NCI-H2196 treated with DMSO at 0.1 percent for 48 hours (cell line): ENCODE data around the gene GPR35.

ENCODE experiments used
- DNase-seq: peaks from one replicate; lab custom pipeline; 2025; ENCODE audit not compliant: unreplicated experiment; lab: John Stamatoyannopoulos, UW

Gene GPR35

DNA sequence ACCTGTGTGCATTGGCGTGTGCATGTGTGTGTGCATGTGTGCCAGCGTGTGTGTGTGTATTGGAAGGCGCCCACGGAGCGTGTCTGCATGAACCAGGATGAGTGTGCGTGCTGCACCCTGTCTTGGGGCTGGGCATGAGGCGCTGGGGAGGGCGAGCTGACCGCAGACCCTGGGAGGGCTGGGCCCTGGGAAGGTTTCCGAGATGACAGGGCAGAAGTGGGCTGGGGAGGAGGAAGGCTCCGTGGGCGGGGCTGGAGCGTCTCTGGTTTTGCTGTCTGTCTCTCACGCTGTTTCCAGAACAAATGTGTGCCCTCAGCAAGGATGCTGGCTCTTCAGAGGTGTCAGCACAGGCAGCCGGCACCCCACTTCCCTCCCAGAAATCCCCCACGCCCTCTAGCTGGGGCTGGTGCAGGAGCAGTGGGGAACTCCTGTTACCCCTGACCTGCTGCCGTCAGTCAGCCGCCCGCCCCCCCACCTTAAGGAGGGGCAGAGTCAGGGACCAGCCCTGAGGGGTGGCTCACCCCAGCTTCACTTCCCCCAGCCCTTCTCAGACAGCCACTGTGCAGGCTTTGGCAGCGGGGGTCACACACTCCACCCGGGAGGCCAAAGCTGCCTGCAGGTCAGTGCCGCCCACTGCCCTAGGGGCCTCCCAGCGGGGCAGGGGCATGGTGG lies at the start of gene GPR35:
TSS of gene GPR35 (plus strand) at position 531 of the 672 bp plus-strand sequence. CDS start 4,473 bp downstream, outside the sequence.
- no peak for DNase-seq

GRCh38 chr2:240576036-240576435 lies 49.2 kb upstream of the GPR35 start:
- no peak for DNase-seq

GRCh38 chr2:240576436-240577205 lies 48.7 kb upstream of the GPR35 start:
- DNase-seq: no peak

DNA sequence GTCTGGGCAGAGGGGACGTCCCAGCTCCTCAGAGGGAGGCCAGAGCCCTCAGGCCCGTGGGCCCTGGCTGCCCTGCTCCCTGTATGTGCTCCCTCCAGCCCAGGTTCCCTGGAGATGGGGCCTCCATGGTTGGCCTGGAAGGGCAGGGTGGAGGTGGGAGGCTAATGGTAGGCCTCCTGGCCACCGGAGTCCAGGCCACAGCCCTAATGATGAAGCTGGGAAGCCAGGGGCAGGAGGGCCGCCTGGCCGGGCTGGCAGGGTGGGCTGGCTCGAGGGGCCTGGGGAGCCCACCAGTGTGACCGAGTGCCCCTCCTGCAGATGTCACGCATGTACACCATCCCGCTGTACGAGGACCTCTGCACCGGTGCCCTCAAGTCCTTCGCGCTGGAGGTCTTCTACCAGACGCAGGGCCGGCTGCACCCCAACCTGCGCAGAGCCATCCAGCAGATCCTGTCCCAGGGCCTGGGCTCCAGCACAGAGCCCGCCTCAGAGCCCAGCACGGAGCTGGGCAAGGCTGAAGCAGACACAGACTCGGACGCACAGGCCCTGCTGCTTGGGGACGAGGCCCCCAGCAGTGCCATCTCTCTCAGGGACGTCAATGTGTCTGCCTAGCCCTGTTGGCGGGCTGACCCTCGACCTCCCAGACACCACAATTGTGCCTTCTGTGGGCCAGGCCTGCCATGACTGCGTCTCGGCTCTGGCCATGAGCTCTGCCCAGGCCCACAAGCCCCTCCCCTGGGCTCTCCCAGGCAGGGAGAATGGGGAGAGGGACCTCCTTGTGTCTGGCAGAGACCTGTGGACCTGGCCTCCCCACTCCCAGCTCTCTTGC lies 47.8 kb upstream of the GPR35 start:
- DNase-seq: no peak

GRCh38 chr2:240578110-240578450 lies 47.2 kb upstream of the GPR35 start:
- DNase-seq: no peak

DNA sequence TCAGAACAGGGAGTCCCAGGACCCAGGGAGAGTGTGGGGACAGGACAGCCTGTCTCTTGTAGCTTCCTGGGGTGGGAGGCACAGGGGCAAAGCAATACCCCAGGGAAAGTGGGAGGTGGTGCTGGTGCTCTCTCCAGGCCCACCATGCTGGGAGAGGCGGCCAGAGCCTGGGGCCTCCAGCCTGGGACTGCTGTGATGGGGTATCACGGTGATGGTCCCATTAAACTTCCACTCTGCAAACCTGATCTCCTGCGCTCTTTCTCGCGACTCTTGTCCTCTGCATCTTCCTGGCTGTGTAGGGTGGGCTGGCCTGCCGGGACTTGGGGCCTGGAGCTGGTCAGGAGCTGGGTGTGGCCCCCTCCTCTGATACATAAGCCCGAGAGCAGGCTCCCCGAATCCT lies 46.8 kb upstream of the GPR35 start:
- DNase-seq: no peak

- no peak for DNase-seq
These were observed 46.1 kb upstream of the GPR35 start for GRCh38 chr2:240579071-240579762.

DNA sequence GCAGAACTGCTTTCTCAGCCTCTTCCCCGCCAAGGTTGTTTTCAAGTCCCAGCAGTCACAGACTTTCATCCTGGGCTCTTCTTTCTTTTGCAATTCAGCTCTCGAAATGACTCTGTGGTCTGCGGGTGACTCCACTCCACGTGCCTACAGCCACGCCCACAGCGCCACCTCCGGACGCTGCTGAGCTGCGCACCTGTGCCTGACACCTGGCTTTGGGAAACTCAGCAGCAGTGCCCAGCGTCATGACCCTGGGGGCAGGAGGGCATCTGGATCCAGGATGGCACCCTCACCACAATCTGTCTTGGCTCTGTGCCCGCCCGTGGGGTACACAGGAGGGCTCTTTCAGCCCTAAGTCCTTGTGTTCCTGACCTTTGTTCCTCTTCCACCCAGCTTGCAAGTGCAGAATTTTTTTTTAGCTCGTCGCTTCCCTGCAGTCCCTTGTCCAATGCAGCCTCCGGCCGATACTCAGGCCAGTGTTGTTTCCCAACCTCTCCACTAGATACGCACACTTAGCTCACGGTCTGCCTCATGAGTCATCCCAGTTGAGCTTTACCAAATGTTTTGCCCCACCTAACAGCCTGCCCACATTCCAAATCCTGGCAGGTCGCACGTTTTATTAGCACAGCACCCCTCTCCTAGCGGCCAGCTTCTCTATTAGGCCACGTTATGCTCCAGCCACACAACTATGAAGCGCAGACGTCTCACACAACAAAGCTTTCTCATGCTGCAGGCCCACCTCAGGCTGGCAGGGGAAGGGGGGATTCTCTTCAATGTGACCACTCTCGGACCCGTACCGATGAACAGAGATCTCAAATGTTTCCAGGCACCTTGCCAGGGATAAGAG lies 45.3 kb upstream of the GPR35 start:
- DNase-seq: peak; percentile 47

DNA sequence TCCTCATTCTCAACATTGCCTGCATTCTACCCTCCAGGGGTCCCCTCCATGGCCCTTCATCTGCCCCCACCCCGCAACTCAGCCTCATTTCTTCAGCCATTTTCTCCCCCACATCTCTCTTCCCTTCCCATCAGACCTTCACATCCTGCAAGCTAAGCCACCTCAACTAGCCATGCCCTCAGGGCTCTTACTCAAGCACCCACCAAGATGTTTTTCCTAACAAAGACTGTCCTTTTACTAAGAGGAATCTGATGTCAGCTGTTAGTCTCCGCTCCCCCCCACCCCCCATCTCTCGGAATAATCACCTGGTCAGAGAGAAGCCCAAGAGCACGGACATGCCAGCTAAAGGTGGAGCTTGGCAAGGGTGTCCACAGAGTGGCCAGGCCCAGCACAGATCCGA lies 43.5 kb upstream of the GPR35 start:
- DNase-seq: no peak

- DNase-seq: no peak
These were observed 42.5 kb upstream of the GPR35 start for GRCh38 chr2:240582781-240583180.

DNA sequence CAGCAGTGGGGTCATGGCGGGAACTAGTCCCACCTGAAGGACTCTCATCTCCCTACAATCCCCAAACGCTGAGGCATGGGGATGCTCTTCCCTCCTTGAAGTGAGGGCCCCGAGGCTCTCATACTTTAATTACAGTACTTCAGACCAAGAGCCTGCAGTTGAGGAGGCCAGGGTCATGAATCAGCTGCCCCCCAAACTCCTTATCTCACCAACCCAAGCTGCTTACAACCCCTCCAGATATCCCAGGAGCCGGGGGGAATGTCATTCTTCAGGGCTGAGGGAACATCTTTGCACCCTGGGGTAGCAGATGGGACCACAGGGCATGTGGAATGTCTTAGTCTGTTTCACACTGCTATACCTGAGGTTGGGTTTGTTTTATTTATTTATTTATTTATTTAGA lies 41.5 kb upstream of the GPR35 start:
- no peak for DNase-seq

DNA sequence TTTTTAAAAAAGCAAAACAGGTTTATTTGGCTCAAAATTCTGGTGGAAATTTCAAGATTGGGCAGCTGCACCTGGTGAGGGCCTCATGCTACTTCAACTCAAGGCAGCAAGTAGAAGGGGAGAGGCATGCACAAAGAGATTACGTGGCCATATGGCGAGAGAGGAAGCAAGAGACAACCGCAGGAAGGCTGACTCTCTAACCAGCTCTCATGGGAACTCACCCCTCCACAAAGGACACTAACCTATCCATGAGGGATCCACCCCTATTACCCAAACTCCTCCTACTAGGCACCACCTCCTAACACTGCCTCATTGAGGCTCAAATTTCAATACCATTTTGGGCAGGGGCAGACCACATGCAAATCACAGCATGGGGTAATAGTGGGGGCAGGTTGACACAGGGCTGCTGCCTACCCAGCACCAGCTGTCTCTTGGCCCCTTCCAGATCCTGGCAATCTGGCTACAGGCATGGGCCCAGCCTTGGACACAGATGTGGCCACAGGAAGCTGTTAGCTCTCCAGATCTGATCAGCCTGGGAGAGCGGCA lies 40.7 kb upstream of the GPR35 start:
- peak; percentile 52 for DNase-seq

- no peak for DNase-seq
These were observed 40.2 kb upstream of the GPR35 start for GRCh38 chr2:240585101-240585500.

GRCh38 chr2:240585681-240586197 lies 39.5 kb upstream of the GPR35 start:
- no peak for DNase-seq

DNA sequence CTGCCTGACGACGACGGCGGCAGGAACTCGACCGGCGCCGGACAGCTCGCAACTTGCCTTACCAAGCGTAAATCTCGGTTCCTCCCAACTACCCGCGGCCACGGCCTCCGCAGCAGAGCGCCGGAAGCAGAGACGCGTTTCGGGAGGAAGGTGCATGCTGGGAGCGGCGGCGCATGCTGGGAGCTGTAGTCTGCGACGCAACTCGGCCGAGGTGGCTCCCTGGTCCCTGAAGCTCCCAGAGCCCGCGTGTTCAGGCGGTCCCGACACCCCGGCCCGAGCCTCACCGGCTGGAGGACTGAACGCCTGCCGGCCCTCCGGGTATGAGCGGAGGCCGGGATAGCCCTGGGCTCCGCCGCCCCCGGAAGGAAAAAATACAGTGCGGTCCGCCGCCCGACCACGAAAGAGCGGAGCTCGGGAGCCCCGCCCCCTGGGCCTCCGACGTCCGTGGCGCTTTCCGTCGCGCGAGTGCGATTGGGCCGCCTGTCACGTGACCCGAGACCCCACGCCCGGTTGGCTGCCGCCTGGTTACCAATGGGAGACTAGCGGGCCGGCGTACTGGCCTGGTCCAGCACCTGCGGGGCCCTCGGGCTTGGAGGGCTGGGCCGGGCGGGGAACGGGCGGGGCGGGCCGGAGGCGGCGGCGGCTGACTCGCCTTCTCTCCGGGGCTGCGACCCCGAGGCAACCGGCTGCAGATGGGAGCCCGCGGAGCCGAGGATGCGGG lies 38.9 kb upstream of the GPR35 start, which contains the start of gene CAPN10:
TSS of gene CAPN10 (plus strand) at position 537 of the 721 bp plus-strand sequence. CDS start at position 715, 178 bp downstream.
- DNase-seq: peak; percentile 95

DNA sequence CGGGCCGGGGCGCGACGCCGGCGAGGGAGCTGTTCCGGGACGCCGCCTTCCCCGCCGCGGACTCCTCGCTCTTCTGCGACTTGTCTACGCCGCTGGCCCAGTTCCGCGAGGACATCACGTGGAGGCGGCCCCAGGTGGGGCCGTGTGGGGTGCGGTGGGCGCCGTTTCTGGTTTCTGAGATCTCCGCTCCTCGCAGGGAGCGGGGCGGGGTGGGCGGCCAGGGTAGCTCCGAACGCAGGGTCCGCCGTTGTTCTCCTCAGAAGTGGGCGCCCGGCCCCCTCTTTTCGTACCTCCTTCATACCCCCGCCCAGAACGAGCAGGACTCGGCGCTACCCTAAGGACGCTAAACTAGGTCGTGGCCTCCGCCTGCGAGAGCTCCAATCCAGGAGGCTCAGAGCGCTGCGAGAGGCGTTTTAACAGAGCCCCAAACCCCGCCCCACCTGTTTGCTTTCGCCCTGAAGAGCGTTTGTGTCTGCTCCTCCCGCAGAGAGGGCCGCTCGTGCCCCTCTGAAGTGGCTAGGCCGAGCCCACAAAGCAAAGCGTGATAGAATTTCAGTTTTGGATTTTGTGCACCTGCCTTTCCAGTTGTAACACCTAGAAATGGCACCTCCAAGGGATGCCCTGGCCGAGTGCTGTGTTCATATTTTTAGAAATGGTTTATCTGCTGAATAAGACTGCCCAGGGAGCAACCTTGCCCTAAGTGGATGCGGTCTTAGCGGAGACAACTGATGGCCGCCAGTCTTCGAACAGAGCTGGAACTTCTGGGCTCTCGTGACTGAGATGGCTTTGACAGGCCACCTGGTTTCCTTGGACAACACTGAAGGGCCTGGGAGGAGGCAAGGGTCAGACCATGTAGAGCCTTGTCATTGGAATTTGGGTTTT lies 38.1 kb upstream of the GPR35 start:
- peak; percentile 21 for DNase-seq

- DNase-seq: no peak
These were observed 37.1 kb upstream of the GPR35 start for GRCh38 chr2:240588006-240588655.
